GM13976 (cell line): ENCODE results near the gene PIGX.

ENCODE experiments used
- DNase-seq: peaks from one replicate; pipeline ENCODE4 v3.0.0; 2012; ENCODE audit warnings: low spot score
- in situ Hi-C: fragments of 300-500 bp; cut with MboI; formaldehyde crosslinking; loops from one replicate; pipeline ENCODE4 v1.12.0; 2022; ENCODE audit warnings: low sequenced_read_pairs, mixed read lengths, inconsistent platforms; ENCODE audit not compliant: unreplicated experiment
- TF ChIP-seq, protein P1 (sequence below): IDR thresholded peaks from 2 replicates; pipeline ENCODE4 v1.5.1; 2012; ENCODE audit warnings: borderline replicate concordance, mild to moderate bottlenecking; ENCODE audit not compliant: insufficient read depth; ENCODE audit errors: extremely low read depth, missing control alignments, control extremely low read depth

The PIGX gene

GRCh38 chr3:196754091-196754981, 42.2 kb downstream of the PIGX start:
- in situ Hi-C loops, result no loop called here
- DNase-seq, result no peak
- TF ChIP-seq, protein P1, sequence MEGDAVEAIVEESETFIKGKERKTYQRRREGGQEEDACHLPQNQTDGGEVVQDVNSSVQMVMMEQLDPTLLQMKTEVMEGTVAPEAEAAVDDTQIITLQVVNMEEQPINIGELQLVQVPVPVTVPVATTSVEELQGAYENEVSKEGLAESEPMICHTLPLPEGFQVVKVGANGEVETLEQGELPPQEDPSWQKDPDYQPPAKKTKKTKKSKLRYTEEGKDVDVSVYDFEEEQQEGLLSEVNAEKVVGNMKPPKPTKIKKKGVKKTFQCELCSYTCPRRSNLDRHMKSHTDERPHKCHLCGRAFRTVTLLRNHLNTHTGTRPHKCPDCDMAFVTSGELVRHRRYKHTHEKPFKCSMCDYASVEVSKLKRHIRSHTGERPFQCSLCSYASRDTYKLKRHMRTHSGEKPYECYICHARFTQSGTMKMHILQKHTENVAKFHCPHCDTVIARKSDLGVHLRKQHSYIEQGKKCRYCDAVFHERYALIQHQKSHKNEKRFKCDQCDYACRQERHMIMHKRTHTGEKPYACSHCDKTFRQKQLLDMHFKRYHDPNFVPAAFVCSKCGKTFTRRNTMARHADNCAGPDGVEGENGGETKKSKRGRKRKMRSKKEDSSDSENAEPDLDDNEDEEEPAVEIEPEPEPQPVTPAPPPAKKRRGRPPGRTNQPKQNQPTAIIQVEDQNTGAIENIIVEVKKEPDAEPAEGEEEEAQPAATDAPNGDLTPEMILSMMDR, result no peak

DNA sequence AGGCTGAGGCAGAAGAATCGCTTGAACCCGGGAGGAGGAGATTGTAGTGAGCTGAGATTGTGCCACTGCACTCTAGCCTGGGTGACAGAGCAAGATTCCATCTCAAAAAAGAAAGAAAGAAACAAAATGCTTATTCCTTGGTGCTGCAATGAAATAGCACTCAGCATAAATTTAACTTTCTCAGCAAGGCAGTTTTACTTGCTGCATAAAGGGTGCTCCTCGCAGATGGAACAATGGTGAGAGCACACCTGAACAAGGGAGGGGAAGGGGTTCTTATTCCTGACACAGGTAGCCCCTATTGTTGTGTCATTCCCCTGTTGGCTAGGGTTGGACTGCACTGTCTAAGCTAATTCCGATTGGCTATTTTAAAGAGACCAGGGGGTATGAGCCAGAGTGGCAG, 44.6 kb downstream of the PIGX start:
- TF ChIP-seq, protein P1, result no peak
- no peak for DNase-seq
- in situ Hi-C loops, result no loop called here

DNA sequence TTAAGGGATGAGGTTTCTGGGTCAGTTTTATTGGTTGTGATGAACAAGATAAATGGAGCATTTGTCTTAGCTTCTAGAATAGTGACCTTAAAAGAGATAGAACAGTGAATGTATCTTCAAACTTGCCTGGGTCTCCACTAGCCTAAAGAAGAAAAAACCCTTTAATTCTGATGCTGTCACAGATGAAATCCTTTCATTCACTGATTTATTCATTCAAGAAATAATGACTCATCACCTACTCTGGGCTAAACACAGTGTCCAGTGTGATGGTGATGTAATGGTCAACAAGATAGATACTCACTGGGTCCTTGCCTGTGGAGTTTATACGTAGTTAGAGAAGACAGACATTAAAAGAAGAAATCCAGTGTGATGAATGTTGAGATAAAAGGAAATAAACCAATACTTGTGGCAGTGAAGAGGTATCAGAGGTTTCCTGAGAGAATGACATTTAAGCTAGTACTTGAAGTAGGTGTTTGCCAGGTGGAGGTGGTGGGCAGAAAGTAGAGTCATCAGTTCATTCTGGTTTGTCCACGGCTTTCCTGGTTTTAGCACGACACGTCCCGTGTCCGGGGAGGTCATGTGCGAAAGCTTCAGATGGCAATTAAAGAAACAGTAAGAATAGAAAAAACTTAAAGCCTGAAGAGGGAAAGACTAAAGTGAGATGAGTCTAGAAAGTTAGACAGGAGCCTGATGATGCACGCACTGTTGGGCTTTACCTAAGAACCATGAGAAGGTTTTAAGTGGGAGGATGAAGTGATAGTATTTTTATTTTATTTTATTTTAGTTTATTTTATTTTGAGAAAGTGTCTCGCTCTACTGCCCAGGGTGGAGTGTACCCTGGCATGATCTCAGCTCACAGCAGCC, 45.9 kb downstream of the PIGX start:
- in situ Hi-C loops, result no loop called here
- no peak for DNase-seq
- TF ChIP-seq, protein P1, result no peak

DNA sequence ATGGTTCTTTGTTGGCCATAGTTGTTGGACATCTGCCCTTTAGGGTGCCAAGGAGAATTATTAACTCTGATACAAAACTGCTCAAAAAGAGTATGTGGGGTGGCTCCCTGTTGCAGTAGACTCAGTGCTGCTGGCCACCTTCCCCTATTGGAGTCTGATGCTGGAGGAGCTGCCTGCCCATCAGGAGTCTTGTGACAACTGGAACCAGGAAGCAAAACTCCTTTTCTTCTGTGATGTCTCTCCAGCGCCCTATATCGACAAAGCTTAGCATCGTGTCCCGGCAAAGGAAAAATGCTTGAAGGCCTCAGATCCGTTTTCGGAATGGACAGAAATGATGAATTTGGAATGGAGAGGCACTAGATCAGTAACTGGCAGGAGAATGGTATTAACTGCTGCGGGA, 51.0 kb downstream of the PIGX start:
- no peak for DNase-seq
- TF ChIP-seq, protein P1, result no peak
- in situ Hi-C loops, result no loop called here

DNA sequence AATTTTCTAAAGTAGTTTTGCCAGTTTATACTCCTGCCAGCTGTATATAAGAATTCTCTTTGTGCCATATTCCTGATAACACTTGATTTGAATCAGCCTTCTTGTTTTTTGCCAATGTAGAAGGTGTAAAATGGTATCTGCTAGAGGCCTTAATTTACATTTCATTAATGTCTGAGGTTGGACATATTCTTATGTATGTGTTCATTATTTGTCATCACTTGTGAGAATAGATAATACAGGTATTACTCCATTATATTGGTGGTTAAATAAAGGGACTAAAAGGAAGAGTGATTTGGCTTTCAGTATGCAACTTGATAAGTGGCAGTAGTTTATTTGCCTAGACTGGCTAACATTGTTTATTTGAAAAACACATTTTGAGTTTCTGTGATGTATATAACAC, 53.3 kb downstream of the PIGX start:
- TF ChIP-seq, protein P1, result no peak
- no peak for DNase-seq
- in situ Hi-C loops, result no loop called here

GRCh38 chr3:196771067-196771466, 58.9 kb downstream of the PIGX start:
- in situ Hi-C loops, result no loop called here
- DNase-seq, result no peak
- TF ChIP-seq, protein P1, result no peak
